Fibroblast of pulmonary artery (primary cell): ENCODE measurements around the gene ZNF570.

ENCODE experiments used
- DNase-seq: peaks from one replicate; pipeline ENCODE4 v3.0.0-alpha.2; 2010; ENCODE audit warnings: low read depth
- H3K4me3 ChIP-seq: replicated peaks from 2 replicates; pipeline ENCODE4 v1.5.1; 2011; ENCODE audit warnings: low read depth, mild to moderate bottlenecking, control low read depth, low read length, moderate library complexity
- TF ChIP-seq, protein P1 (sequence below): IDR thresholded peaks from 2 replicates; pipeline ENCODE4 v1.5.1; 2011; ENCODE audit warnings: mild to moderate bottlenecking, control low read depth, low read length, inconsistent platforms; ENCODE audit errors: missing control alignments

ZNF570 gene

DNA sequence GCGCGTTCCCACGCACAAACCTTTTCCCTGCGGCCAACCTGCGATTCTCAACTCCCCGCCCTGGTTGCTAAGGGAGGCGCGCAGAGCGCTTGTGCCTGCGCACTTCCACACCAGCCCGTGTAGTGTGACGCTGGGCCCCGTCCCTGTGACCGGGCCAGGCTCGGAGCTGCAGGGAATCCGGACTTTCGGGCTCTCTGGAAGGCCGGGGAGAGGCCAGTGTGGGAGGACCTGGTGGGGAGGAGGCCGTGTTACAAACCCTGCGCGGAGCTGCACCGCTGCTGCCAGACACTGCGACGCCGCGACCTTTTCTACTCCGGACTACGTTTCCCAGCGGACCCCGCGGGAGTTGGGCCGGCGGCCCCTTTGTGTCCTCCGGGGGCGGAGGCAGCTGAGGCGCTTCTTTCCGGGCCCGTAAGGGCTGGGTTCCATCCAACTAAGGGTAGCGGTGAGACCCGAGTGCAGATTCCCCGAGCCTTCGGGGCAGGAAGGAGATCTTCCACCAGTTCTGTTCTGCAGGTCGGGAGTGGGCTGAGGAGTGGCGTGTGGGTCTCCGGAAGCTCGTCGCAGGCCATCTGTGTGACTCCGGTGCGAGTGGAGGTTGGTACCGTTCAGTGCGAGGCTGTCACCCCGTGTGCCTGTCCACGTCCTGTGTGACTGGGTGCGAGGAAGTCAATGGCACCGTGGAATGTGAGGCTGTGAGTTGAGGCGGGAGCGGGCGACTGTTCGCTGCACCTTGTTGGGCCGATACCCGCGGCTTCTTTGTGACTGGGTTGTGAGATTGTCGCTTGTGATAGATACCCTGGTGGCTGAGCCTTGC is at the start of gene ZNF570:
ZNF570 (plus strand) TSS at position 396 of the 817 bp plus-strand sequence. CDS start 999 bp downstream, outside the sequence.
- H3K4me3 ChIP-seq: peak within 1 kb of the TSS; percentile 98
- peak; percentile 91 for DNase-seq
- TF ChIP-seq, protein P1, sequence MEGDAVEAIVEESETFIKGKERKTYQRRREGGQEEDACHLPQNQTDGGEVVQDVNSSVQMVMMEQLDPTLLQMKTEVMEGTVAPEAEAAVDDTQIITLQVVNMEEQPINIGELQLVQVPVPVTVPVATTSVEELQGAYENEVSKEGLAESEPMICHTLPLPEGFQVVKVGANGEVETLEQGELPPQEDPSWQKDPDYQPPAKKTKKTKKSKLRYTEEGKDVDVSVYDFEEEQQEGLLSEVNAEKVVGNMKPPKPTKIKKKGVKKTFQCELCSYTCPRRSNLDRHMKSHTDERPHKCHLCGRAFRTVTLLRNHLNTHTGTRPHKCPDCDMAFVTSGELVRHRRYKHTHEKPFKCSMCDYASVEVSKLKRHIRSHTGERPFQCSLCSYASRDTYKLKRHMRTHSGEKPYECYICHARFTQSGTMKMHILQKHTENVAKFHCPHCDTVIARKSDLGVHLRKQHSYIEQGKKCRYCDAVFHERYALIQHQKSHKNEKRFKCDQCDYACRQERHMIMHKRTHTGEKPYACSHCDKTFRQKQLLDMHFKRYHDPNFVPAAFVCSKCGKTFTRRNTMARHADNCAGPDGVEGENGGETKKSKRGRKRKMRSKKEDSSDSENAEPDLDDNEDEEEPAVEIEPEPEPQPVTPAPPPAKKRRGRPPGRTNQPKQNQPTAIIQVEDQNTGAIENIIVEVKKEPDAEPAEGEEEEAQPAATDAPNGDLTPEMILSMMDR: no peak

DNA sequence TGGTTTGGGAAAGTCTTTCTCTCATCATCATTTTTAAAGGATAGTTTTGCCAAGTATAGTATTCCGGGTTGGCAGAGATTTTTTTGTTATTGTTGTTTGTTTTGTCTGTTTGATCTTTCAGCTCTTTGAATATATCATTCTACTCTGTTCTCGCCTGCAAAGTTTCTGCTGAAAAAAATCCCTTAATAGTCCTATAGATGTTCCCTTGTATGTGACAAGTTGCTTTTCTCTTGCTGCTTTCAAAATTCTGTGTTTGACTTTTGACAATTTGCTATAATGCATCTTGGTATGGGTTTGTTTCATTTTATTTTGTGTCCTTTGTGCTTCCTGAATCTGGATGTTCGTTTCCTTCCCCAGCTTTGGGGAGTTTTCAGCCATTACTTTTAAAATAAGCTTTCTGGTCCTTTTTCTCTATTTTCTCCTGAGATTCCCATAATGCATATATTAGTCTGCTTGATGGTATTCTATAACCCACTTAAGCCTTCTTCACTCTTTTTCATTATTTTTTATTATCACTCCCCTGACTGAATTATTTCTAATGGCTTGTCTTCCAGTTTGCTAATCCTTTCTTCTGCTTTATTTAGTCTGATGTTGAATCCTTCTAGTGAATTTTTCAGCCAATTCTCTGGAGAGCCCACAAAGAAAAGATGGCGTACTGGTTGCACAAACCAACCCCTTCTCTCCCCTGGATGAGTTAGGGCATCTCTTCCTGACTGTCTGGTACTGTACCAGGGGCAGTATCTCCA is 16.5 kb upstream of the ZNF570 start:
- no peak for DNase-seq
- TF ChIP-seq, protein P1: no peak
- H3K4me3 ChIP-seq: no peak overlapping the region

DNA sequence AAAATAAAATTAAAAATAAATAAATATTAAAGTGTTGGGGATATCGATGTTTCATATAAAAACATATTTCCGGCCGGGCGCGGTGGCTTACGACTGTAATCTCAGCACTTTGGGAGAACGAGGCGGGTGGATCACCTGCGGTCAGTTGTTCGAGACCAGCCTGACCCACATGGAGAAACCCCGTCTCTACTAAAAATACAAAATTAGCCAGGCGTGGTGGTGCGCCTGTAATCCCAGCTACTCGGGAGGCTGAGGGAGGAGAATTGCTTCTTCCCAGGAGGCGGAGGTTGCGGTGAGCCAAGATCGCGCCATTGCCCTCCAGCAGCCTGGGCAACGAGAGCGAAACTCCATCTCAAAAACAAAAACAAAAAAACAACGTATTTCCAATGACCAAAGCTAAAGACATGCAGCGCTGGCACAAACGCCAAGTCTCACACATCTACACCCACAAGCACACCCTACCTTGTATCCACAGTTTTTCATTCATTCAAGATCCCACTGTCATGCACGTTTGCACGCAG is 2.8 kb upstream of the ZNF570 start:
- TF ChIP-seq, protein P1: no peak
- DNase-seq: peak; percentile 42
- H3K4me3 ChIP-seq: peak overlapping the region; percentile 92

DNA sequence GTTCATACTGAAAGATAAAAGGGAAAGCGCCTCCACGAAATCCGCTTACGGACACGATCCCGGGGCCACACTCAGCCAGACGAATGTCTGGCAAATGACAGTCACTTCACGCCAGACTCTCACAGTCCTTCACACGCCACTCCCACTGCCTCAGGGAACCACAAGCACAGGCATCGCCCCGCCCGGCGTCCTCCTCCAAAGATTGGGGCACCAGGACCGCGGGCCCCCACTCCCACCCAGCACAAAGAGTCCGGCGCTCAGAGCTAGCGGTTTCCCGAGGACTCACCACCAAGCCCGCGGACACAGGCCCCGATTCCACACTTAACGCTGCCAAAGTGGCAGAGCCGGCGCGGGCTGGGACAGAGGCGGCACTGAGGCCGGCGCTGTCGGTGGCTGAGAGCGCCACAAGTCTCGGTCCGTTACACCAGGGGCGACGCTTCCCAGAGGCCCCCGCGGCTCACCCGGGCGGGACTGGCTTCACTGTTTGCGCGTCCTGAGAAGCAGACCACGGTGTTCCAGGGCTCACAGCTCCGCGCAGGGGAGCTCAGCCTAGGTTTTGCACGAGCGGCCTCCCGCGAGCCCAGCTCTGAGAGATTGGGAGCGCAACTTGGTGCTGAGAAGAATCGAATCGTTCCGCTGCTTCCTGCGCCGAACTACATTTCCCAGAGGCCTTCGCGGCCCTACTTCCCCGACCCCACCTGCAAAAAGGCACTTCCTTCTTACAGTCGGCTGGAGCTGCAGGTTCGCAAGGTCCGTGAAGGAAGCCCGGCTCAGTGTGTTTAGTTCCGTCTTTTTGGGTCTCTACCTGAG is 2.2 kb upstream of the ZNF570 start, which contains the start of gene ZNF569:
ZNF569 (minus strand) TSS at position 647 of the 810 bp plus-strand sequence. CDS start 22,523 bp downstream, outside the sequence.
- H3K4me3 ChIP-seq: peak within 1 kb of the TSS; percentile 98
- TF ChIP-seq, protein P1: no peak
- DNase-seq: peak; percentile 97

DNA sequence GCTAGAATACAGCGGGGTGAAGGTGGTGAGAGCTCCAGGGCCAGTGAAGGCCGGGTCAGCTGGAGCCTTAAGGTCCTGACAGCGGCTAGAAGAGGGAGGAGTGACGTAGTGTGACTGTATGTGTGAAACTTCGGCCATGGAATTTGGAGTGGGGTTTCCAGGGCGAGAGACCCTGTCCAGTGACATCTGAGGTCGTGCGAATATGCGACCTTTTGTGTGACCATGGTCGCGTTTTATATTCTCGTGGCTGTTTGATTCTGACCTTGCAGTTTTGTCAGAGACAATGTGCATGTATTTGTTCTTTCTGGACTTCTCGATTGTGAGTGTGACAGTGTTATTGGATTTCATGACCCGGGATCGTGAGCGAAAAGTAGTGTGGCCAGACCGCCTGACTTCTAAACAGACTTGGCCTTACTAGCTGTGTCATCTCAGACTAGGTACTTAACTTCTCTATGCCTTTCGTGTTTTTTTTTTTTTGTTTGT is 1.5 kb upstream of the ZNF570 start:
- TF ChIP-seq, protein P1: no peak
- DNase-seq: no peak
- H3K4me3 ChIP-seq: peak overlapping the region; percentile 92

DNA sequence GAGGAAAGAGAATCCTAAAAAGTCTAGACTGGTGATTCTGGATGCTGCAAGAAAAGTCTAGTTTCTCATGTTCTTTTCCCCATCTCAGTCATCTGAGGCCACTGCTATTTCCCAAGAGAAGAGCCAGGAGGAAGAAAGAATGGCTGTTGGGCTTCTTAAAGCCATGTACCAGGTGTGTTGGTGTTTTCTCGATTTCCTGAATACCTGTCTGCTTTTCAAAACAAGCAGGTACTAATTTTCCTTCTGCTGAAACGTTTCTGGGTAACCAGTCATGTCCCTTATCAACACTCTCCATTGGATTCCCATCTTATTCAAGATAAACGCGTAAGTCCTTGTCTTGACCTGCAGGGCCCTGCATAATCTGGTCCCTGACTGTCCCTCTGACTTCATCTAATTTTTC is 1.1 kb downstream of the ZNF570 start:
- TF ChIP-seq, protein P1: no peak
- peak overlapping the region; percentile 98 for H3K4me3 ChIP-seq

More for the DNA sequence above, 1.1 kb downstream of the ZNF570 start:
- no peak for DNase-seq
